Smooth muscle cell of the brain vasculature (primary cell): Measurements from ENCODE around the gene DOCK3.
"Not testable (repeated sequence)": the region's sequence is repeated elsewhere in the genome, so short reads cannot be mapped to it uniquely, and the experiment has no call there.

Source experiments
- DNase-seq: peaks from one replicate; pipeline ENCODE4 v3.0.0-alpha.2; 2012; ENCODE audit warnings: low read depth, low spot score

DOCK3 gene

DNA sequence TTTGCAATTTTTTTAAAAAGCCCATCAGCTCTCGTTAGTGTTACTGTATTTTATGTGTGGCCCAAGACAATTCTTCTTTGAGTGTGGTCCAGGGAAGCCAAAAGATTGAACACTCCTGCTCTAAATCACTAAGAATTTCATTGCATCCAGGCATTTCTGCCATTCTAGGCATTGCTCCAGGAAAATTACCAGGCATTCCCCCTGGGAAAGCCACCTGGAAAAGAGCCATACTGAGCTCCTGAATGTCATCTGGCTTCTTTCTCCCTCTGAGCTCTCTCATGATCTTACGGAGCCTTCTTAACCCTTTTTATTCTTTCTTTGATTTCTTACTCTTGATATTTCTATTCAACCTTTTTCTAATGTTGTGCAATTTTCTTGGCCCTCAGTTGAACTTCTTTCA, 202.2 kb downstream of the DOCK3 start:
- DNase-seq, result no peak

DNA sequence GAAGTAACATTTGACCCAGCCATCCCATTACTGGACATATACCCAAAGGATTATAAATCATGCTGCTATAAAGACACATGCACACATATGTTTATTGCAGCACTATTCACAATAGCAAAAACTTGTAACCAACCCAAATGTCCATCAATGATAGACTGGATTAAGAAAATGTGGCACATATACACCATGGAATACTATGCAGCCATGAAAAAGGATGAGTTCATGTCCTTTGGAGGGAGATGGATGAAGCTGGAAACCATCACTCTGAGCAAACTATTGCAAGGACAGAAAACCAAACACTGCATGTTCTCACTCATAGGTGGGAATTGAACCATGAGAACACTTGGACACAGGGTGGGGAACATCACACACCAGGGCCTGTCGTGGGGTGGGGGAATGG, 208.0 kb downstream of the DOCK3 start:
- not testable (repeated sequence) for DNase-seq

DNA sequence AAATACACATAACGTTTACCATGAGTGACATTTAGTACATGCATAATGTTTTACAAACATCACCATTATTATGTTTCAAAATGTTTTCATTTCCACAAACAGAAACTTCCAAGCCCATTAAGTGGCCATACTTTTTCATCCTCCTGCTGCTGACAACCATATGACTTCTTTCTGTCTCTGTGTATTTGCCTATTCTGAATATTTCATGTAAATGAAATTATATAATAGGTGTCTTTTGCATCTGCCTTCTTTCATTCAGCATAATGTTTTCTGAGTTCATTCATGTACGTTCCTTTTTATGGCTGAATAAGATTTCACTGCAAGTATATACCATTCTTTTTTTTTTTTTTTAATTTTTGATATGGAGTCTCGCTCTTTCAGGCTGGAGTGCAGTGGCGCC, 209.0 kb downstream of the DOCK3 start:
- no peak for DNase-seq

DNA sequence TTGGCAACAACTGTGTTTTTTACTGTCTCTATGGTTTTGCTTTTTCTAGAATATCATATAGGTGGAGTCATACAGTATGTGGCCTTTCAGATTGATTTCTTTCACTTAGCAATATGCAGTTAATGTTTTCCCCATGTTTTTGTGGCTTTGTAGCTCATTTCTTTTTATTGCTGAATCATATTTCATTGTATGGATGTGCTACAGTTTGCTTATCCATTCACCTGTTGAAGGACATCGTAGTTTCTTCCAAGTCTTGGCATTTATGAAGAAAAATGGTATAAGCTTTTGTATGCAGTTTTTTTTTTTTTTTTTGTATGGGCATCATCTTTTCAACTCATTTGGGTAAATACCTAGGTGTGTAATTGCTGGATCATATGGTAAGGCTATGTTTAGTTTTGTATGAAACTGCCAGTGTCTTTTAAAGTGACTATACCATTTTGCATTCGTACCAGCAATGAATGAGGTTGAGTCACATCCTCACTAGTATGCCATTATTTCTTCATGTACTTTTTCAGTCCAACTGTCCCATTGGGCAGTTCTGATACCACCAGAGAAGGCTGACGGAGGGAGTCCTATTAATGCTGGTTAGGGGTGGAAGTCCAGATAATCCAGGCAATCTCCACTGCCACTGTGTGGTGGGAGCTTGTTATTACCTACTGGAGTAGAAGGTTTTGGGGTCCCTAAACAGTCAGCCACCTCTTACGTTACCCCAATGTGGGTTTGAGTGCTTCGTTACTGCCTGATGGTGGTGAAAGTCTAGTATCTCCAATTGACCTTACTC, 210.5 kb downstream of the DOCK3 start:
- DNase-seq, result no peak

DNA sequence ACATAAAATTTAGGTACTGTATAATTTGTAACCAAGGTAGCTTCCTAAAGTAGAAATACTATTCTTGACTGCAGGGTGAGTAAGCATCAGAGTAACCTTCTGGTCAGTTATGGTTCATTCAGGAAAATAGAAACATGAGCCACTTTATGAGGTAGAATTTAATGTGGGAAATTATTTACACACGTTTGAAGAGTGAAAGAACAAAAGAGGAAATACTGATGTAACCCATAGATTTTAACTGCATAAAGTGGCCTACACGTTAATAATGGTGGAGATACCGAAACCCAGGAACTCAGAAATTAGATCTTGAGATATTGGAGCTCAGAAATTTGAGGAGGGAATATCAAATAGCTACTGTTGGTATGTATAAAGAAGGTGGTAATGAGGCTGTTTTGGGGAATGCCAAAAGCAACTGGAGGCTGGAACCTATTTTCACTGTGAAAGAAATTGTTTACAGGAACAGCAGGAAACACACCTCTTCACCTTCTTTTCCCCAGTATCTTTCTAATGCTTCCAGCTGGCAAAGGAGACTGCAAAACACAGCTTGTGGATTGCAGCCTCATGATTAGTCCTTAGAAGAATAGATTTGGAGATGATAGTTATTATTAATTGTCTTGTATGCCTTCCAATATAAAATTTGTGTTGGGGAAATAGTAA, 216.1 kb downstream of the DOCK3 start:
- no peak for DNase-seq

GRCh38 chr3:50901097-50901496, 226.4 kb downstream of the DOCK3 start:
- DNase-seq, result not testable (repeated sequence)

DNA sequence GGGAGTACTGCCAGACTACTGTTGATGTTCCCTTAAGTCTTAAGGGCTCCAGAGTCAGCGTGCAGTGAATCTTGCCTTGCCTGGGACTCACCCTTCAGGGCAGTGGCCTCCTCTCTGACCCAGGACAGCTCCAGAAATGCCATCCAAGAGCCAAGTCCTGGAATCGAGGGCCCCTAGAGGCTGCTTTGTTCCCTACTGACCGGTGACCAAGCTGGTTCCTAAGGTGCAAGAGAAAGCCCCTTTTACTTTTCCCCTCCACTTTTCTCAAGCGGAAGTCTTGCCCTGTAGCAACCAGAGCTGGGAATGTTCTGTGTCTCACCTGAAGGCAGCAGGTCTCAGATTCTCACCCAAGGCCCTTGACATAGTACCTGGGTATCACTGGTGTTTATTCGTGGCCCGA, 238.0 kb downstream of the DOCK3 start:
- DNase-seq, result no peak

DNA sequence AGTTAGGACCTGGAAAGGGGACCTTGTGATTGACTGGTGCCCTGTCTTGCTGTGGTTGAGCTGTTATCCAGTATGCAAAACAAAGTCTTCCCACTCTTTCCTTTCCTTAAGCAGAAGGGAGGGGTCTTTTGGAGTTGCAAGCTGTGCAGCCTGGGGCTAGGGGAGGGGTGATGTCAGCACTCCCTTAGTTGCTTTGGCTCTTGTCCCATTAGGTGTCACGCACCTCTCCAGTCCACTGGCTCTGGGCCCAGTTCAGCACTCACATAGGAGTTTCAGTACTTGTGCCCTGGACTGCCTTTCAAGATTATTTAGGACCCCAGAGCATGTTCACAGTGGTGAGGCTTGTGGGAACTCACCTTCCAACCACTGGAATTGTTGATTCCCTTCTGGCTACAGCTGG, 238.5 kb downstream of the DOCK3 start:
- no peak for DNase-seq

DNA sequence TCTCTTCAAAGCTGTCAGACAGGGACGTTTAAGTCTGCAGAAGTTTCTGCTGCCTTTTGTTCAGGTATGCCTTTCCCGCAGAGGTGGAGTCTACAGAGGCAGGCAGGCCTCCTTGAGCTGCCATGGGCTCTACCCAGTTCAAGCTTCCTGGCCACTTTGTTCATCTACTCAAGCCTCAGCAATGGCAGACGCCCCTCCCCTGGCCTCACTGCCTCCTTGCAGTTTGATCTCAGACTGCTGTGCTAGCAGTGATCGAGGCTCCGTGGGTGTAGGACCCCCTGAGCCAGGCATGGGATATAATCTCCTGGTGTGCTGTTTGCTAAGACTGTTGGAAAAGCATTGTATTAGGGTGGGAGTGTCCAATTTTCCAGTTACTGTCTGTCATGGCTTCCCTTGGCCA, 247.3 kb downstream of the DOCK3 start:
- DNase-seq, result not testable (repeated sequence)

GRCh38 chr3:50923955-50924354, 249.2 kb downstream of the DOCK3 start:
- DNase-seq, result no peak

- no peak for DNase-seq
Measured at GRCh38 chr3:50924638-50925037, 249.9 kb downstream of the DOCK3 start.

GRCh38 chr3:50926868-50927267, 252.1 kb downstream of the DOCK3 start:
- DNase-seq, result no peak

GRCh38 chr3:50930371-50931208, 255.9 kb downstream of the DOCK3 start:
- DNase-seq, result no peak

DNA sequence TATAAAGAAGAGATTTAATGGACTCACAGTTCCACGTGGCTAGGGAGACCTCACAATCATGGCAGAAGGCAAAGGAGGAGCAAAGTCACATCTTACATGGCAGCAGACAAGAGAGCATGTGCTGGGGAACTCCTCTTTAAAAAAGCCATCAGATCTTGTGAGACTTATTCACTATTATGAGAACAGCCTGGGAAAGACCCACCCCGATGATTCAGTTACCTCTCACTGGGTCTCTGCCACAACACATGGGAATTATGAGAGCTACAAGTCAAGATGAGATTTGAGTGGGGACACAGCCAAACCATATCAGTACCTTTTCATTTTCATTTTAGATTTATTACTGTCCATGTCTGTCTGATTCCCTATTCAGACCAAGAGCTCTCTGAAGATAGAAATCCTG, 258.2 kb downstream of the DOCK3 start:
- DNase-seq, result not testable (repeated sequence)

DNA sequence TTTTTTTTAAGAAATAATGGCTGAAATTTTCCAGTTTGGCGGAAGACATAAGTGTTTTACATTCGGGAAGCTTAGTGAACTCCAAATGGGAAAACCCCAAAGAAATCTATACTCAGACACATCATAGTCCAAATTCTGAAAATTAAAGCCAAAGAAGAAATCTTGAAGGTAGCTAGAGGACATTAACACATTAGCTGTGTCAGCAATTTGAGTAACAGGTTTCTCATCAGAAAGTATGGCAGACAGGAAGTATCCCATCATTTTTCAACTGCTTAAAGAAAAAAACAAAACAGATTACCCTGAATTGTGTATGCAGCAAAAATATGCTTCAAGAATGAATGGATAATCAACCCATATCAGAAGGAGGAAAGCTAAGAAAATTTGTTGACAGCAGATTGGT, 261.7 kb downstream of the DOCK3 start:
- DNase-seq, result no peak

DNA sequence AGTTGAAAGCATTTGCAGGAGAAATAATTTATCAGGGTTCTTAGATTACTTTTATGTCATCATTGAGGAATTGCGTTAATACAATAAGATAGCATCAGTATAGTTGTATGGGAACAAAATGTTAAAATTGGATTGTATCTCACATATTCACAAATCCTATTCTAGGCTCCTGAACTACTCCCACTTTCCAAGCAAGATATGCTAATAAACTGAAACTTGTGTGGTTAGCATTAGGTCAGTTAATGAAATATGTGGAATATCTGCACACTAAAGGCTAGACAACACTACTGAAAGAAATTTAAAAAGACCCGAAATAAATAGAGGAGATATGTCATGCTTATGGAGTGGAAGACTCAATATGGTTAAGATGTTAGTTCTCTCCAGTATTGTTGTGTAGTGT, 272.7 kb downstream of the DOCK3 start:
- no peak for DNase-seq

GRCh38 chr3:50950591-50950990, 275.9 kb downstream of the DOCK3 start:
- no peak for DNase-seq

GRCh38 chr3:50953825-50954414, 279.2 kb downstream of the DOCK3 start:
- DNase-seq, result no peak

GRCh38 chr3:50961386-50961785, 286.7 kb downstream of the DOCK3 start:
- no peak for DNase-seq

- no peak for DNase-seq
Measured at GRCh38 chr3:50971487-50971924, 296.8 kb downstream of the DOCK3 start.

DNA sequence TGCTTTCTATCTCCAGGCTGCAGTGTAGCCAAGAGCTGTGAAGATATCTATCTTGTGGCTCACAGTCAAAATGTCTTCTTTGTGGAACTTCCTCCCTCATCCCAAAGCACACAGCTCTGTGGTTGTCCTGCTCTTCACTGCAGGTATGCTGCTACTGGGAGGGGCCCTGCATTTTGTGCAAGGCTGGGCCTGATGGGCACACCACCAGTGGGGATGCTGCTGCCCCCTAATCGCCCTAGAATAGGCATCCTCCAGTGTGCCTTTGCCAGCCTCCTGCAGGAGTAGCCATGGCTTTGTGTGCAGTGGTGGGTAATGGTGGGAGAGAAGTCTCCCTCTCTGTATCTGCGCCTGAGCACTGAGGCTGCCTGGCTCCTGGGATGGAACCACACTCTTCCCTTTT, 297.3 kb downstream of the DOCK3 start:
- DNase-seq, result no peak

DNA sequence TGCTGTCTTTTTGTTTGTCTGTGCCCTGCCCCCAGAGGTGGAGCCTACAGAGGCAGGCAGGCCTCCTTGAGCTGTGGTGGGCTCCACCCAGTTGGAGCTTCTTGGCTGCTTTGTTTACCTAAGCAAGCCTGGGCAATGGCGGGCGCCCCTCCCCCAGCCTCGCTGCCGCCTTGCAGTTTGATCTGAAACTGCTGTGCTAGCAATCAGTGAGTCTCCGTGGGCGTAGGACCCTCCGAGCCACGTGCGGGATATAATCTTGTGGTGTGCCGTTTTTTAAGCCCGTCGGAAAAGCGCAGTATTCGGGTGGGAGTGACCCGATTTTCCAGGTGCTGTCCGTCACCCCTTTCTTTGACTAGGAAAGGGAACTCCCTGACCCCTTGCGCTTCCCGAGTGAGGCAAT, 303.9 kb downstream of the DOCK3 start:
- not testable (repeated sequence) for DNase-seq
